Measurements from ENCODE around the gene NUTM2F. TPM values are rescaled to one million over a fixed set of nuclear protein-coding genes. Genes with fewer than 3 reads are reported as not detected.
"Not testable (repeated sequence)": the region's sequence is repeated elsewhere in the genome, so short reads cannot be mapped to it uniquely, and the experiment has no call there.

Gene NUTM2F
- polyA plus RNA-seq, 4 donors, result 0.11 TPM; not detected in 3

GRCh38 chr9:94316236-94316635 is 12.2 kb downstream of the NUTM2F start:
- DNase-seq (ENCODE audit: low read depth in 4 of 4, low spot score in 2 of 4), result not testable (repeated sequence)

- DNase-seq (ENCODE audit: low read depth in 4 of 4, low spot score in 2 of 4), result not testable (repeated sequence)
These were observed 13.1 kb downstream of the NUTM2F start for GRCh38 chr9:94315034-94315984.

GRCh38 chr9:94303321-94303720 is 25.1 kb downstream of the NUTM2F start:
- no peak for DNase-seq (ENCODE audit: low read depth in 4 of 4, low spot score in 2 of 4)

GRCh38 chr9:94302426-94302825 is 26.0 kb downstream of the NUTM2F start:
- no peak for DNase-seq (ENCODE audit: low read depth in 4 of 4, low spot score in 2 of 4)

GRCh38 chr9:94301583-94301982 is 26.9 kb downstream of the NUTM2F start:
- no peak for DNase-seq (ENCODE audit: low read depth in 4 of 4, low spot score in 2 of 4)

- no peak for DNase-seq (ENCODE audit: low read depth in 4 of 4, low spot score in 2 of 4)
These were observed 27.8 kb downstream of the NUTM2F start for GRCh38 chr9:94300470-94301301.

GRCh38 chr9:94298949-94299599 is 29.4 kb downstream of the NUTM2F start:
- no peak for DNase-seq (ENCODE audit: low read depth in 4 of 4, low spot score in 2 of 4)

- DNase-seq (ENCODE audit: low read depth in 4 of 4, low spot score in 2 of 4), result no peak
These were observed 38.8 kb downstream of the NUTM2F start for GRCh38 chr9:94289691-94290090.

GRCh38 chr9:94287877-94288513 is 40.4 kb downstream of the NUTM2F start:
- no peak for DNase-seq (ENCODE audit: low read depth in 4 of 4, low spot score in 2 of 4)

- DNase-seq (ENCODE audit: low read depth in 4 of 4, low spot score in 2 of 4), result no peak
These were observed 42.3 kb downstream of the NUTM2F start for GRCh38 chr9:94286116-94286515.

GRCh38 chr9:94281101-94281500 is 47.3 kb downstream of the NUTM2F start:
- no peak for DNase-seq (ENCODE audit: low read depth in 4 of 4, low spot score in 2 of 4)

GRCh38 chr9:94280409-94280989 is 47.9 kb downstream of the NUTM2F start:
- DNase-seq (ENCODE audit: low read depth in 4 of 4, low spot score in 2 of 4), result no peak

GRCh38 chr9:94277885-94278536 is 50.4 kb downstream of the NUTM2F start:
- DNase-seq (ENCODE audit: low read depth in 4 of 4, low spot score in 2 of 4), result no peak

- not testable (repeated sequence) for DNase-seq (ENCODE audit: low read depth in 4 of 4, low spot score in 2 of 4)
These were observed 51.4 kb downstream of the NUTM2F start for GRCh38 chr9:94277029-94277428.

- no peak for DNase-seq (ENCODE audit: low read depth in 4 of 4, low spot score in 2 of 4)
These were observed 58.4 kb downstream of the NUTM2F start for GRCh38 chr9:94270009-94270408.

GRCh38 chr9:94269264-94269663 is 59.2 kb downstream of the NUTM2F start:
- no peak for DNase-seq (ENCODE audit: low read depth in 4 of 4, low spot score in 2 of 4)

All from left renal cortex interstitium (tissue), 4 donors.